Aorta (tissue), 5 donors: ENCODE results near the gene TTLL5. TPM values are rescaled to one million over a fixed set of nuclear protein-coding genes. Genes with fewer than 3 reads are reported as not detected.
A peak's percentile ranks its signal among the peaks of the same experiment; 100 is the strongest.

Experiments
- ATAC-seq: fragments of 200-7000 bp; cut with Tn5 transposase; one replicate; pipeline ENCODE4 v1.9.1; 2022; ENCODE audit warnings: moderate library complexity; ENCODE audit not compliant: low FRiP score
- DNase-seq, 2 donors: peaks; one replicate each; pipeline ENCODE4 v3.0.0-alpha.2; 2020
- H3K27ac ChIP-seq, 2 donors: one replicate each; pipeline ENCODE4 v1.5.1; 2013; ENCODE audit warnings: low read length in 2 of 2, mild to moderate bottlenecking in 2 of 2, moderate library complexity in 2 of 2, control low read depth in 1 of 2, inconsistent platforms in 1 of 2, low read depth in 1 of 2
- H3K27me3 ChIP-seq, 2 donors: one replicate each; pipeline ENCODE4 v1.6.1; 2013; ENCODE audit warnings: control low read depth in 1 of 2, low read length in 1 of 2, mild to moderate bottlenecking in 1 of 2, moderate library complexity in 1 of 2; ENCODE audit not compliant: insufficient read depth in 2 of 2, control insufficient read depth in 1 of 2
- H3K36me3 ChIP-seq, 2 donors: one replicate each; pipeline ENCODE4 v1.6.1; 2013; ENCODE audit warnings: control low read depth in 1 of 2, low read length in 1 of 2, mild to moderate bottlenecking in 1 of 2; ENCODE audit not compliant: insufficient read depth in 2 of 2, control insufficient read depth in 1 of 2
- H3K4me1 ChIP-seq, 2 donors: one replicate each; pipeline ENCODE4 v1.6.1; 2013; ENCODE audit warnings: low read length in 2 of 2, control low read depth in 1 of 2, mild to moderate bottlenecking in 1 of 2, moderate library complexity in 1 of 2; ENCODE audit not compliant: insufficient read depth in 2 of 2, control insufficient read depth in 1 of 2
- H3K4me3 ChIP-seq, 2 donors: one replicate each; pipeline ENCODE4 v1.5.1; 2013; ENCODE audit warnings: low read length in 2 of 2, control low read depth in 1 of 2, mild to moderate bottlenecking in 1 of 2
- H3K9me3 ChIP-seq: one replicate; pipeline ENCODE4 v1.6.1; 2013; ENCODE audit warnings: mild to moderate bottlenecking, low read length; ENCODE audit not compliant: control insufficient read depth
- WGBS, 2 donors: extraction: QIAGEN DNeasy Blood & Tissue Kit; methylation state at CpG; one replicate each; pipeline ENCODE4 v1.1.7; 2013; 5-methylcytosine and 5-hydroxymethylcytosine counted together
- intact Hi-C, 2 donors: fragments of 100-400 bp; cut with DNase I; formaldehyde crosslinking; loops; one replicate each; pipeline versions ENCODE4 v1.14.2 to v1.15.0; 2022
- long read RNA-seq, 2 donors: library from polyadenylated mRNA; unstranded; transcript quantifications; one replicate each; pipeline ENCODE4 v2.0.0, GENCODE V29; 2020 to 2021
- polyA plus RNA-seq, 2 donors: library from polyadenylated mRNA; stranded (reverse); fragments of 200-250 nt; gene quantifications; one replicate each; pipeline ENCODE4 v1.2.3, GENCODE V29; 2013
- total RNA-seq, 2 donors: library from RNA; stranded (reverse); fragmentation: NEBNext Ultra II Directional; extraction: Animal tissue kit (Norgen Biotek cat#: 25700); gene quantifications; one replicate each; pipeline ENCODE4 v1.2.1, GENCODE V29; 2021
- donor health status: healthy with polysubstance abuse.
- donor health status: Bipolar disorder and iron deficiency.
- donor health status: DM: no; HTN: no; CAD: no.
- donor health status: DM: no; HTN: no; CAD: no.
- donor health status: DM: yes; HTN: yes; CAD: no.

The TTLL5 gene
- total RNA-seq (10 to 100 TPM; 27.5 to 40.8 TPM), polyA plus RNA-seq (10 to 100 TPM in 1 of 2 donors, 1 to 10 TPM in 1; 7.7 to 18.2 TPM)
- long read RNA-seq, donor 1, partial matches to known transcripts = 4 of 18 reads
- long read RNA-seq, donor 1, other reads (novel, unspliced or antisense) = 11 of 18 reads
- long read RNA-seq, donor 2, partial matches to known transcripts = 4 of 16 reads
- long read RNA-seq, donor 2, other reads (novel, unspliced or antisense) = 12 of 16 reads

- peak within 1 kb of the TSS in 1 of 2 donors; percentile 82 for H3K27ac ChIP-seq
- H3K27me3 ChIP-seq = no peaks in the 10 kb centered on the region
- peaks cover 3 to 5% of the 10 kb centered on the region in 2 donors for H3K36me3 ChIP-seq
- no peaks in the 10 kb centered on the region for H3K9me3 ChIP-seq
- peak; percentile 98 for ATAC-seq
- DNase-seq = peak; percentile 98
- 0 to 1% methylated on average over 59 to 60 of the region's 60 CpGs for WGBS, 2 donors
- peak within 1 kb of the TSS; percentile 96 to 97 for H3K4me3 ChIP-seq
- intact Hi-C loops = no loop called here
- H3K4me1 ChIP-seq = no peaks in the 10 kb centered on the region
These were observed at the start of gene TTLL5, which contains the start of gene ERG28 for GRCh38 chr14:75660630-75661498. Gene TTLL5, plus strand, starts transcription at chr14:75661246. Its CDS starts 1,904 bp downstream, at chr14:75663150. Gene ERG28, minus strand, starts transcription at chr14:75660876. Its CDS starts 3,374 bp downstream, at chr14:75657502.

- H3K9me3 ChIP-seq = no peaks in the 10 kb centered on the region
- ATAC-seq (no peak), DNase-seq (no peak)
- H3K4me3 ChIP-seq = no peak overlapping the region
- 83 to 86% methylated on average over 4 of the region's 4 CpGs for WGBS, 2 donors
- H3K36me3 ChIP-seq = no peaks in the 10 kb centered on the region
- H3K4me1 ChIP-seq = peaks cover 0 to 2% of the 10 kb centered on the region in 2 donors
- H3K27me3 ChIP-seq = no peaks in the 10 kb centered on the region
- H3K27ac ChIP-seq = no peak overlapping the region
- intact Hi-C loops = no loop called here
These were observed 48.9 kb upstream of the TTLL5 start for GRCh38 chr14:75612157-75612556.

GRCh38 chr14:75614179-75614578 lies 46.9 kb upstream of the TTLL5 start:
- DNase-seq (no peak), ATAC-seq (no peak)
- no peak overlapping the region for H3K4me3 ChIP-seq
- H3K27me3 ChIP-seq = no peaks in the 10 kb centered on the region
- 46 to 58% methylated on average over 4 of the region's 4 CpGs for WGBS, 2 donors
- intact Hi-C loops = no loop called here
- H3K27ac ChIP-seq = no peak overlapping the region
- peaks cover 0 to 2% of the 10 kb centered on the region in 2 donors for H3K4me1 ChIP-seq
- H3K36me3 ChIP-seq = no peaks in the 10 kb centered on the region
- no peaks in the 10 kb centered on the region for H3K9me3 ChIP-seq

GRCh38 chr14:75615200-75615599 lies 45.8 kb upstream of the TTLL5 start:
- no peaks in the 10 kb centered on the region for H3K9me3 ChIP-seq
- ATAC-seq = no peak
- no peaks in the 10 kb centered on the region for H3K36me3 ChIP-seq
- no peak overlapping the region for H3K4me3 ChIP-seq
- no peaks in the 10 kb centered on the region for H3K4me1 ChIP-seq
- H3K27ac ChIP-seq = no peak overlapping the region
- H3K27me3 ChIP-seq = no peaks in the 10 kb centered on the region
- intact Hi-C loops = no loop called here
- WGBS, 2 donors = 77 to 79% methylated on average over 4 of the region's 4 CpGs
- DNase-seq = peak in 1 of 2 donors; percentile 62

GRCh38 chr14:75619548-75619947 lies 41.5 kb upstream of the TTLL5 start:
- no peak overlapping the region for H3K4me3 ChIP-seq
- WGBS, 2 donors = 92 to 96% methylated on average over 1 of the region's 1 CpG
- intact Hi-C loops = no loop called here
- H3K27ac ChIP-seq = no peak overlapping the region
- no peaks in the 10 kb centered on the region for H3K9me3 ChIP-seq
- DNase-seq = no peak
- H3K4me1 ChIP-seq = no peaks in the 10 kb centered on the region
- no peaks in the 10 kb centered on the region for H3K27me3 ChIP-seq
- no peak for ATAC-seq
- H3K36me3 ChIP-seq = no peaks in the 10 kb centered on the region

GRCh38 chr14:75625034-75625433 lies 36.0 kb upstream of the TTLL5 start:
- no peak overlapping the region for H3K27ac ChIP-seq
- intact Hi-C loops = no loop called here
- DNase-seq (no peak), ATAC-seq (no peak)
- no peaks in the 10 kb centered on the region for H3K4me1 ChIP-seq
- WGBS, 2 donors = 97 to 98% methylated on average over 3 of the region's 3 CpGs
- no peaks in the 10 kb centered on the region for H3K36me3 ChIP-seq
- H3K9me3 ChIP-seq = no peaks in the 10 kb centered on the region
- H3K27me3 ChIP-seq = no peaks in the 10 kb centered on the region
- H3K4me3 ChIP-seq = no peak overlapping the region

GRCh38 chr14:75626396-75626795 lies 34.6 kb upstream of the TTLL5 start:
- ATAC-seq = no peak

GRCh38 chr14:75626863-75627262 lies 34.2 kb upstream of the TTLL5 start:
- ATAC-seq = no peak

More at GRCh38 chr14:75626396-75626795, 34.6 kb upstream of the TTLL5 start:
- H3K4me1 ChIP-seq = no peaks in the 10 kb centered on the region
- no peaks in the 10 kb centered on the region for H3K36me3 ChIP-seq
- H3K27ac ChIP-seq = no peak overlapping the region
- H3K27me3 ChIP-seq = no peaks in the 10 kb centered on the region
- no peak for DNase-seq
- intact Hi-C loops = no loop called here
- H3K4me3 ChIP-seq = no peak overlapping the region
- no peaks in the 10 kb centered on the region for H3K9me3 ChIP-seq
- WGBS, 2 donors = 96% methylated on average over 3 of the region's 3 CpGs

More at GRCh38 chr14:75626863-75627262, 34.2 kb upstream of the TTLL5 start:
- Histone ChIP-seq H3K4me3 (no peak overlapping the region), H3K27ac (no peak overlapping the region), H3K9me3 (no peaks in the 10 kb centered on the region), H3K36me3 (no peaks in the 10 kb centered on the region), H3K4me1 (no peaks in the 10 kb centered on the region), H3K27me3 (no peaks in the 10 kb centered on the region)
- 70 to 80% methylated on average over 3 of the region's 3 CpGs for WGBS, 2 donors
- intact Hi-C loops = no loop called here
- no peak for DNase-seq
